K562 (cell line): ENCODE results near the gene SLC26A5. TPM values are rescaled to one million over a fixed set of nuclear protein-coding genes. Genes with fewer than 3 reads are reported as not detected.

Experiments
- CTBP1 ChIP-seq: fragments of 450-650 bp; IDR thresholded peaks from 2 replicates; pipeline ENCODE4 v1.6.1; 2016; ENCODE audit warnings: borderline replicate concordance
- FOXM1 ChIP-seq, 2 experiments: fragments of 450-650 bp in 1 of 2; sonication (generic) in 1 of 2; formaldehyde crosslinking in 1 of 2; IDR thresholded peaks; 2 replicates each; pipeline versions ENCODE4 v1.6.1 to v1.9.0; 2017 to 2022; ENCODE audit warnings: low read depth in 2 of 2, mild to moderate bottlenecking in 2 of 2, missing genetic modification reagents in 1 of 2, moderate library complexity in 1 of 2
- GATA2 ChIP-seq: sonication (generic); formaldehyde crosslinking; IDR thresholded peaks from 2 replicates; pipeline ENCODE4 v1.4.0; 2020; ENCODE audit warnings: mild to moderate bottlenecking, missing genetic modification reagents
- MBD2 ChIP-seq: sonication (generic); IDR thresholded peaks from 2 replicates; pipeline ENCODE4 v1.6.1; 2016; ENCODE audit warnings: low read depth, borderline replicate concordance
- MGA ChIP-seq: fragments of 450-650 bp; IDR thresholded peaks from 2 replicates; pipeline ENCODE4 v1.6.1; 2016; ENCODE audit warnings: mild to moderate bottlenecking, moderate library complexity
- NEUROD1 ChIP-seq: fragments of 150-350 bp; IDR thresholded peaks from 2 replicates; pipeline ENCODE4 v1.6.1; 2014; ENCODE audit warnings: borderline replicate concordance, low read length, low read depth; ENCODE audit not compliant: partially characterized antibody
- PCBP1 ChIP-seq: fragments of 200-400 bp; formaldehyde crosslinking; IDR thresholded peaks from 2 replicates; pipeline ENCODE4 v1.6.1; 2018; ENCODE audit warnings: mild to moderate bottlenecking, low read depth, low read length; ENCODE audit not compliant: poor library complexity, severe bottlenecking
- RCOR1 ChIP-seq, 2 experiments: IDR thresholded peaks; 2 replicates each; pipeline ENCODE4 v1.6.1; 2012; ENCODE audit warnings: low read depth in 2 of 2, low read length in 2 of 2, borderline replicate concordance in 1 of 2, improper control_type of control experiment in 1 of 2
- SMC3 ChIP-seq: conservative IDR thresholded peaks from 2 replicates; pipeline ENCODE4 v1.6.1; 2011; ENCODE audit warnings: low read depth, low read length, improper control_type of control experiment; ENCODE audit not compliant: insufficient read depth
- SNIP1 ChIP-seq: fragments of 450-650 bp; IDR thresholded peaks from 2 replicates; pipeline ENCODE4 v1.7.1; 2017; ENCODE audit warnings: low read depth, mild to moderate bottlenecking
- SP1 ChIP-seq: sonication (generic); formaldehyde crosslinking; IDR thresholded peaks from 2 replicates; pipeline ENCODE4 v1.8.1; 2022; ENCODE audit warnings: mild to moderate bottlenecking, missing genetic modification reagents
- TAF7 ChIP-seq: fragments of 450-650 bp; IDR thresholded peaks from 2 replicates; pipeline ENCODE4 v1.6.1; 2016; ENCODE audit warnings: missing genetic modification characterization, missing compliant biosample characterization
- ZNF75A ChIP-seq: fragments of 450-650 bp; formaldehyde crosslinking; IDR thresholded peaks from 2 replicates; pipeline ENCODE4 v1.4.0; 2020; ENCODE audit warnings: mild to moderate bottlenecking
- polyA plus RNA-seq, 8 experiments: library from polyadenylated mRNA; depleted of rRNA in 4 of 8; stranded (reverse) in 5 of 8; unstranded in 3 of 8; fragments of >200 nt; fragmentation: Nextera tagmentation in 2 of 8; fragmentation: Illumina TruSeq in 1 of 8; extraction: Ambion mirVana in 2 of 8; extraction: Trizol in 1 of 8; gene quantifications; 2 replicates each; pipeline versions ENCODE4 v1.2.1 to v1.2.3, GENCODE V29; 2011 to 2014; ENCODE audit warnings: inconsistent platforms in 1 of 8, missing spikeins in 1 of 8
- total RNA-seq, 7 experiments: library from RNA; depleted of rRNA in 6 of 7; stranded (reverse); fragments of >200 nt in 6 of 7; fragmentation: Illumina TruSeq in 2 of 7; extraction: Trizol in 2 of 7; gene quantifications; 2 replicates each; pipeline versions ENCODE4 v1.2.1 to v1.2.3, GENCODE V29; 2011 to 2021; ENCODE audit warnings: low replicate concordance in 1 of 7
- TF ChIP-seq, protein P1 (sequence below), 2 experiments: fragments of 250-450 bp in 1 of 2; fragments of 450-650 bp in 1 of 2; sonication (Bioruptor Pico) in 1 of 2; IDR thresholded peaks; 2 replicates each; pipeline versions ENCODE4 v1.6.1 to v1.8.0; 2016 to 2021; ENCODE audit warnings: mild to moderate bottlenecking in 2 of 2, moderate library complexity in 2 of 2, missing compliant biosample characterization in 1 of 2, missing genetic modification characterization in 1 of 2

Gene SLC26A5
- total and polyA plus RNA-seq, 9 of the 15 experiments (the other 6 are each of a cell fraction or from before 2014, with no cell fraction given), result not detected

GRCh38 chr7:103344453-103345149, 101.4 kb downstream of the SLC26A5 start, which contains the start of gene DNAJC2 (continued):
- TF ChIP-seq MGA (peak; percentile 87), SP1 (CRISPR knock-in tag) (peak; percentile 48), FOXM1 (IDR thresholded peaks at IDR 0.05; ENCODE audit: low read depth) (peak; percentile 75), FOXM1 (CRISPR knock-in tag; IDR thresholded peaks at IDR 0.05; ENCODE audit: low read depth) (no peak), SNIP1 (peak; percentile 47; the same call in 1 of the 2 replicates), PCBP1 (no peak), CTBP1 (peak; percentile 47; the same call in 1 of the 2 replicates), MBD2 (peak; percentile 66), NEUROD1 (peak; percentile 90), ZNF75A (CRISPR knock-in tag) (no peak), TAF7 (tag) (peak; percentile 88), GATA2 (no peak), RCOR1 (IDR thresholded peaks at IDR 0.05; ENCODE audit: borderline replicate concordance in 1 of 2, low read depth in 2 of 2, low read length in 2 of 2) (peak in 1 of 2 experiments; percentile 66; a peak in 1 of 4 replicates), SMC3 (no peak)
- TF ChIP-seq, protein P1, sequence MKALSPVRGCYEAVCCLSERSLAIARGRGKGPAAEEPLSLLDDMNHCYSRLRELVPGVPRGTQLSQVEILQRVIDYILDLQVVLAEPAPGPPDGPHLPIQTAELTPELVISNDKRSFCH (CRISPR knock-in tag; IDR thresholded peaks at IDR 0.05), result no peak
- TF ChIP-seq, protein P1 (tag; IDR thresholded peaks at IDR 0.05), result peak; percentile 67; the same call in 1 of the 2 replicates
